Mammary epithelial cell (primary cell): ENCODE measurements around the gene IL37.

Source experiments
- CTCF ChIP-seq, 2 donors: IDR thresholded peaks in 1 of 2; conservative IDR thresholded peaks in 1 of 2; 2 replicates each; pipeline ENCODE4 v1.5.1; 2011 to 2012; ENCODE audit warnings: inconsistent platforms in 2 of 2, low read length in 2 of 2, mild to moderate bottlenecking in 2 of 2, control low read depth in 1 of 2, low read depth in 1 of 2; ENCODE audit not compliant: insufficient read depth in 1 of 2; ENCODE audit errors: extremely low read depth in 1 of 2
- EZH2 ChIP-seq: IDR thresholded peaks from 2 replicates; pipeline ENCODE4 v1.6.1; 2012; ENCODE audit warnings: low read length, inconsistent platforms, borderline replicate concordance

- TF ChIP-seq CTCF (conservative IDR thresholded peaks at IDR 0.05 in 1 of 2, IDR thresholded peaks at IDR 0.05 in 1 of 2; ENCODE audit: extremely low read depth in 1 of 2, insufficient read depth in 1 of 2, low read depth in 1 of 2, low read length in 2 of 2) (no peak), EZH2 (no peak)
Measured at GRCh38 chr2:112880696-112881095, 30.3 kb upstream of the IL37 start.
